Right kidney (tissue), 9 donors: ENCODE data around the gene MOB3C.
"Not testable (repeated sequence)": the region's sequence is repeated elsewhere in the genome, so short reads cannot be mapped to it uniquely, and the experiment has no call there.

Experiments used
- DNase-seq: peaks from one replicate; pipeline ENCODE4 v3.0.0-alpha.2; 2016
- long read RNA-seq, 8 donors: transcript quantifications; one replicate each; lab custom pipeline, GENCODE V29; 2026

MOB3C gene
- long read RNA-seq, donor 1, partial matches to known transcripts: 0 of 3 reads
- long read RNA-seq, donor 1, other reads (novel, unspliced or antisense): 0 of 3 reads
- long read RNA-seq, donor 2, full-length matches to known transcripts: 3 of 3 reads
- long read RNA-seq, donor 2, partial matches to known transcripts: 0 of 3 reads
- long read RNA-seq, donor 2, other reads (novel, unspliced or antisense): 0 of 3 reads
- long read RNA-seq, donor 3, full-length matches to known transcripts: 4 of 4 reads
- long read RNA-seq, donor 3, partial matches to known transcripts: 0 of 4 reads
- long read RNA-seq, donor 3, other reads (novel, unspliced or antisense): 0 of 4 reads
- long read RNA-seq, donor 4, partial matches to known transcripts: 0 of 2 reads
- long read RNA-seq, donor 4, other reads (novel, unspliced or antisense): 0 of 2 reads
- long read RNA-seq, donor 5, full-length matches to known transcripts: 4 of 4 reads
- long read RNA-seq, donor 5, partial matches to known transcripts: 0 of 4 reads
- long read RNA-seq, donor 5, other reads (novel, unspliced or antisense): 0 of 4 reads
- long read RNA-seq, donor 6, partial matches to known transcripts: 0 of 3 reads
- long read RNA-seq, donor 6, other reads (novel, unspliced or antisense): 0 of 3 reads
- long read RNA-seq, donor 7, full-length matches to known transcripts: 7 of 7 reads
- long read RNA-seq, donor 7, partial matches to known transcripts: 0 of 7 reads
- long read RNA-seq, donor 7, other reads (novel, unspliced or antisense): 0 of 7 reads
- long read RNA-seq, donor 8, transcript MOB3C-202 (4 exons, 2,822 nt): major isoform, 5 of 5 reads
- long read RNA-seq, donor 8, partial matches to known transcripts: 0 of 5 reads
- long read RNA-seq, donor 8, other reads (novel, unspliced or antisense): 0 of 5 reads

- peak; percentile 80 for DNase-seq
Observed at GRCh38 chr1:46616277-46617107, at the start of gene MOB3C. TSS of gene MOB3C (minus strand) at chr1:46616811. CDS start at chr1:46613321, 3,490 bp downstream.

- no peak for DNase-seq
Observed at GRCh38 chr1:46665983-46666382, 49.4 kb upstream of the MOB3C start.

- DNase-seq: not testable (repeated sequence)
Observed at GRCh38 chr1:46662919-46663318, 46.3 kb upstream of the MOB3C start.

GRCh38 chr1:46660116-46660515 is 43.5 kb upstream of the MOB3C start:
- DNase-seq: not testable (repeated sequence)

GRCh38 chr1:46659307-46659870 is 42.8 kb upstream of the MOB3C start:
- DNase-seq: no peak

GRCh38 chr1:46657775-46658174 is 41.2 kb upstream of the MOB3C start:
- DNase-seq: no peak

GRCh38 chr1:46656643-46657042 is 40.0 kb upstream of the MOB3C start:
- DNase-seq: no peak

- DNase-seq: no peak
Observed at GRCh38 chr1:46655848-46656247, 39.2 kb upstream of the MOB3C start.

GRCh38 chr1:46654698-46655097 is 38.1 kb upstream of the MOB3C start:
- not testable (repeated sequence) for DNase-seq

- no peak for DNase-seq
Observed at GRCh38 chr1:46654012-46654411, 37.4 kb upstream of the MOB3C start.

GRCh38 chr1:46653405-46653958 is 36.9 kb upstream of the MOB3C start:
- no peak for DNase-seq

GRCh38 chr1:46652321-46653100 is 35.9 kb upstream of the MOB3C start:
- no peak for DNase-seq

- DNase-seq: not testable (repeated sequence)
Observed at GRCh38 chr1:46651152-46651551, 34.5 kb upstream of the MOB3C start.

GRCh38 chr1:46650491-46650890 is 33.9 kb upstream of the MOB3C start:
- DNase-seq: no peak

GRCh38 chr1:46649764-46650163 is 33.2 kb upstream of the MOB3C start:
- DNase-seq: no peak

- DNase-seq: no peak
Observed at GRCh38 chr1:46647611-46648010, 31.0 kb upstream of the MOB3C start.

GRCh38 chr1:46646844-46647243 is 30.2 kb upstream of the MOB3C start:
- DNase-seq: no peak

- DNase-seq: no peak
Observed at GRCh38 chr1:46646331-46646730, 29.7 kb upstream of the MOB3C start.

- no peak for DNase-seq
Observed at GRCh38 chr1:46645815-46646214, 29.2 kb upstream of the MOB3C start.

GRCh38 chr1:46643368-46643775 is 26.8 kb upstream of the MOB3C start:
- no peak for DNase-seq
